NCI-H146 treated with DMSO at 0.1 percent for 48 hours (cell line): ENCODE measurements around the gene OGFOD3.

Source experiments
- DNase-seq: peaks from one replicate; lab custom pipeline; 2025; ENCODE audit not compliant: unreplicated experiment; lab: John Stamatoyannopoulos, UW

Gene OGFOD3

DNA sequence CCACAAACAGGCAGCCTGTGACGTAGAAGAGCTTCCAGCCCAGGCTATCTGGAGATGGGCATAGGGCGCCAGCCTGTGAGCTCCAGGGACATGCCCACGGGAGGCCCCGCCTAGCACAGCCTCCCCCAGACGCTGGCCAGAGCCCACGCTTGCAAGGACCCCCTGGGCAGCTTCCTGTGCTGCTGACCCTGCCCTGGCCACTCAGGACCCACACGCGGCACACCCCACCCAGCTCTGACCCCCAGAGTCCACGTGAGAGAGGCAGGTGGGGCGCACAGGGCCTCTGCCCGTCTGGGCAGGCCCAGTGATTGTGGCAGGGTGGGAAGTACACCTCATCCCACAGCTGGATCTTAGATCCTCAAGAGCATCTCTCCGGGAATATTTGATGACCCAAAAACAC lies 28.3 kb upstream of the OGFOD3 start:
- no peak for DNase-seq

DNA sequence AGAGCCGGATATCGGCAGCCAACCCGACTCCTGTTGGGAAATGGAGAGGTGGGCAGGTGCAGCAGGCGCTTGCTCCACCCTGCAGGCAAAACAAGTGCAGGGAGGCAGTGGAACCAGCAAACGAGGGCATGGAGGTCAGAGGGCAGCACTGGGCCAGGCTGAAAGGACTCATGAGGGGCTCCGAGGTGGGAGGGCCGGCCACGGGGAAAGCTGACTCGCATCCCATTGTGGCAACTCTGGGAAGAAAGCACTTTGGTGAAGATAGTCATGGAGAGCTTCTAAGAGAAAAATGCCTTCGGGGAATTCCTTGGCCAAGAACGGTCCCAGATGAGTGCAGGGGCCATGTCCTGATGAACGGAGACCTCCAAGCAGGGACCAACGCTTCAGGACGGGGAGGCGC lies 27.7 kb upstream of the OGFOD3 start:
- no peak for DNase-seq

DNA sequence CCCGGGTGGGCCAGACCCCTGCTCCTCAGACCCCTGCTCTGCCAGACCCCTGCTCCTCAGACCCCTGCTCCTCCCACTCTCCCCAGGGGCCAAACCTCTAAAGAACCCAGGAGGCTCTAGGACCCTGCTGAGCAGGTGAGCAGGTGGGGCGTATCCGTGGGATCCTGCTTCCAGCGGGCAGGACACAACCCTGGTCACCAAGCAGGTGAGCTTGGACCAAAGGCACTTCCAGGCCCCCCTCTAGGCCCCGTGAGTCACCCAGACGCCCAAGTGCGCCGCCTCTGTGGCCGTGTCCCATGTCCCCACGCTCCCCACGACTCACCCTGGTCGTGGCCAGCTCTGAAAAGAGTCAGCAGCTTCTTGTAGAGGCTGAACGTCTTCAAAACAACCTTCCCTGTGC lies 27.2 kb upstream of the OGFOD3 start:
- DNase-seq, result no peak

DNA sequence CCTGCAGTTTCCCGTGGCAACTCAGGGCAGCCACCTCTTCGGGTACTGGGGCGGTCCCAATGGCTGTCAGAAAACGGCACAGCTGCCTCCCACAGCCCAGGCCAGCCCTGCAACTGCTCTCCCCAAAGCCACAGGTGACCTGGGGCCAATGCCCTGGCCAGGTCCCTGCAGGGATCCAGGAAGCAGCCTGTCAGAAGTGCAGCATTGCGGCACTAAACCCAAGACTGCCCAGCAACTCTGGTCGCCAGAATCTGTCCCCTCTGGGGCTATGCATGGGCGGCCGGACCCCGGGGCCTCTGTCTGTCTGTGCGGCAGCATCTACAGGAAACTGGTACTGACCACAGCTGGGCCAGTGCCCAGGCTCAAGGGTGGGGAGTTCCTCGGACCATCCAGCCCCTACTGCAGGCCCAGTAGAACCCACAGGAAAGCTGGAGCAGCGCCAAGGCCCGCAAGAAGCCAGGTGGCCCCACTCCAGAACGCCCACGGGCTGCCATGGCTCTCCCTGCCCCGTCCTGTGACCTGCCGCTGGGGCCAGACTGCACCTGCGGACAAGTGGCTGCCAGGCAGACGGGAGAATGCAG lies 26.6 kb upstream of the OGFOD3 start:
- no peak for DNase-seq

DNA sequence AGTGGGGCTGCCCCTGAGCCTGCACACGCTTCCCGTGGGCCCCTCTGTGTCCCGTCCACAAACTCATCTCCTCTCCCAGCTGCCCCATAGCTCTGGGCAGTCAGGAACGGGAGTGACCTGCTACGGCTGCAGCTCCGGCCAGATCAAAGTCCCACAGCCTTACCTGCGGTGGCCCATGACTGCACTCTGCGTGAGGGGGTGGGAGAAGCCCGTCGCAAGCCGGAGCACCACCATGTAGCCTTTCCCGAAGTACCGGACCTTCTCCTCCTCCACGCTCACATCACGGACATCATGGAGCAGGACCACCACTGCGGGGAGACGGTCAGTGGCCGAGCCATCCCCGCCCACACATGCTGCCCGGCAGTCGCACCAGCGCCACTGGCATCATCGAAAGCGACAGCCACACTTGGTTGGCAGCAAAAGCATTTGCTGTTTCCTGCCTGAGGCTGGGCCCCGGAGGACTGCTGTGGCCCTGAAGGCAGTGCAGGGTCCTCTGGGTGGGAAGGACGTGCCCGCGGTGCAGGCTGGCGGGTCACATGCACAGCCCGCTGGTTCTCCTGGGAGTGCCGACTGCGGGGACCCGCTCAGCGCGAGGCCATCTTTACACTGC lies 26.0 kb upstream of the OGFOD3 start:
- no peak for DNase-seq

DNA sequence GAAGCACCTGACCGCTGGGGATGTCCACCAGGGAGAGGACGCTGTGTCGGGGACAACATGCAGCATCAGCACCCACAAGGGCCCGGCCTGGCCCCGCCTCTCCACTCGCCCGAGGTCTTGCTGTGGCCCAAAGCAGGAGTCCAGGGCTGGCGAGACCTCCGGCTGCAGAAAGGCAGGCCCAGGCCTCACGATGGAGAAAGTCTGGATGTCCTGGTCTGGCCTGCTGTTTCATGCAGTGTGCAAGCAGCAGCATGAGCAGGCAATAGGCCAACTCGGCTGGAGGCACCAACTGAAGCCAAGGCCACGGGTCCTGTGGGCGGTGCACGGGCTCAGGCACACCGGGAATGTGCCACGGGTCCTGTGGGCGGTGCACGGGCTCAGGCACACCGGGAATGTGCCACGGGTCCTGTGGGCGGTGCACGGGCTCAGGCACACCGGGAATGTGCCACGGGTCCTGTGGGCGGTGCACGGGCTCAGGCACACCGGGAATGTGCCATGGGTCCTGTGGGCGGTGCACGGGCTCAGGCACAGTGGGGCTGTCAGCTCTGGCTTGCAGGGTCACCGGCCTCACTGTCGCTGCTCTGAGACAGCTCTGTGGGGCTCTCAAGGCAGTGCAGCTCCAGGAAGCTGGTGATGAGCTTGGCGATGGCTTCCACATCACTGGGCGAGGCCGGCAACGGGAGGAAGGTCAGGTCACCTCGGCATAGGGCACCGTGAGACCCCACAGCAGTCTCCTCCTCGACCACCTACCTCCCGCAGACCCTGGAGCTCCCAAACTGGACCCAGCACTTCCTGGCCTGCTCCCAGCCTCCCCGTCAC lies 25.3 kb upstream of the OGFOD3 start:
- DNase-seq, result no peak

DNA sequence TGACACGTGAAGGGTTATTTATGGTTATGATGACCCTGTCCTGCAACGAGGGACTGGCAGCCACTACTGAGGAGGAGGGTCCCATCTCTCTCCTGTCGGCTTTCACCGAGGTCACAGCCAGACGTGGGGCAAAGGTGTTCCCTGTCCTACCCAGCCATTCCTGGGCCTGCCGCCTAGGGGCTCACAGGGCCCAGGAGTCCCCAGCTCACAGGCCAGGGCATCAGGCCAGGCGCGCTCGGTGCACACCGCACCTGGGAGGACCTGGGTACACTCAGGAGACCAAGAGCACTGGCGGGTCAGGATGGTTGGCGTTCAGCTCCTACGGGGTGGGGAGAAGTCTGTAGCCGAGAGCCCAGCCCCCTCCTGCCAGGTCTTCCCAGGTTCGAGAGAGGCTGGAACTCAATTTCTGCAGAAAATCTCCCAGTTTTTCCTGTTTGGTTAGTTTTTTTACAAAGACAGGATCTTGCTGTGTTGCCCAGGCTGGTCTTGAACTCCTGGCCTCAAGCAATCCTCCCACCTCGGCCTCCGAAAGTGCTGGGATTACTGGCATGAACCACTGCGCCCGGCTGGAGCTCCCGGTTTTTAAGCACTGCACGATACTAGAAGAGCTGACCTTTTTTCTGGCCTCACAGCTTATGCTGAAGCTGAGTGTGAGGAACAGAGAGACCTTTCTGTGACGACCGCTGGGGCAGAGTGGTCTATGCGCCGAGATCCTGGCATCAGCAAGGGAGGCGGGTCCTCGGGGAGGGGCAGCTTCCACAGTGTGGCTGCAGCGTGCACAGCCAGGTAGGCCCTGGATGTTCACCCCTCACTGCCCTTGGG lies 24.5 kb upstream of the OGFOD3 start:
- no peak for DNase-seq

DNA sequence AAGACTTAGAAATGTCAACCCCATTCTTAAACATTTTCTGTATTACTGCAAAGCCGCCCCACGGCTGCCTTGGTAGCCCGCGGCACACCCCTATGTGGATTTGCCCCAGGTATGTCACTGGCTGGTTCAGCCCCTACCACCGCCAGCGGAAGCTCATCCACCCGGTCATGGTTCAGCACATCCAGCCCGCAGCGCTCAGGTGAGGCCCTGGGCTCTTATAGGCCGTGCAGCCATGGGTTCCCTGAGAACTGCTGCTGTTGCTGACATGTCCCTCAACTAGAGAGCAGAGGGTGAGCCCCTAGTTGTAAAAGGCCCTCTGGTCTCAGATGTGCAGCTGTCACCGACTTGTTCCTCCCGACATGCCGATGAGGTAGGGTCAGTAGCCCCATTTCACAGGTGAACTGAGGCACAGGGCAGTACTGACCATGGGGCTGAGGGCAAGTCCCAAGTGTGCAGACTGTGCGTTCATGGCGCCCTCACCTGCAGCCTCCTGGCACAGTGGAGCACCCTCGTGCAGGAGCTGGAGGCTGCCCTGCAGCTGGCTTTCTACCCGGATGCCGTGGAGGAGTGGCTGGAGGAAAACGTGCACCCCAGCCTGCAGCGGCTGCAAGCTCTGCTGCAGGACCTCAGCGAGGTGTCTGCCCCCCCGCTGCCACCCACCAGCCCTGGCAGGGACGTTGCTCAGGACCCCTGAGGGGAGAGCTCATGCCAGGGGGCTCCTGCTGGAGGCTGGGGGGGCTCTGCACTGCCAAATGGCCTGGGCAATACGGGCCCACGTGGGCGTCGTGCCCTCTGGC lies 23.5 kb upstream of the OGFOD3 start:
- no peak for DNase-seq

DNA sequence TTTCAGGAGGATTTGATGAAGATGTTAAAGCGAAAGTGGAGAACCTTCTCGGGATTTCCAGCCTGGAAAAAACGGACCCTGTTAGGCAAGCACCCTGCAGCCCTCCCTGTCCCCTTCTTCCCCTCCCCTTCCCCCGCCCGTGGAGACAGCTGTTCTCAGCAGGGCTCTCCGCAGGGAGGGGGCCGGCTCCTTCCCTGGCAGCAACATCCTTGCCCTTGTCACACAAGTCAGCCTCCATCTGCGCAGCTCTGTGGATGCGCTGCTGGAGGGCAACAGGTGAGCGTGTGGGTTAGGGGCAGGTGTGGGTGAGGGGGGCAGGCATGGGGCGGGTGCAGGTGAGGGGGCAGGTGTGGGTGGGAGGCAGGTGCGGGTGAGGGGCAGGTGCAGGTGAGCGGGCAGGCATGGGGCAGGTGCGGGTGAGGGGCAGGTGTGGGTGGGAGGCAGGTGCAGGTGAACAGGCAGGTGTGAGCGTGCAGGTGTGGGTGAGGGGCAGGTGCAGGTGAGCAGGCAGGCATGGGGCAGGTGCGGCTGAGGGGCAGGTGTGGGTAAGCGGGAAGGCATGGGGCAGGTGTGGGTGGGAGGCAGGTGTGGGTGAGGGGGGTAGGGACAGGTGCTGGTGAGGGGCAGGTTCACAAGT lies 22.7 kb upstream of the OGFOD3 start:
- no peak for DNase-seq

DNA sequence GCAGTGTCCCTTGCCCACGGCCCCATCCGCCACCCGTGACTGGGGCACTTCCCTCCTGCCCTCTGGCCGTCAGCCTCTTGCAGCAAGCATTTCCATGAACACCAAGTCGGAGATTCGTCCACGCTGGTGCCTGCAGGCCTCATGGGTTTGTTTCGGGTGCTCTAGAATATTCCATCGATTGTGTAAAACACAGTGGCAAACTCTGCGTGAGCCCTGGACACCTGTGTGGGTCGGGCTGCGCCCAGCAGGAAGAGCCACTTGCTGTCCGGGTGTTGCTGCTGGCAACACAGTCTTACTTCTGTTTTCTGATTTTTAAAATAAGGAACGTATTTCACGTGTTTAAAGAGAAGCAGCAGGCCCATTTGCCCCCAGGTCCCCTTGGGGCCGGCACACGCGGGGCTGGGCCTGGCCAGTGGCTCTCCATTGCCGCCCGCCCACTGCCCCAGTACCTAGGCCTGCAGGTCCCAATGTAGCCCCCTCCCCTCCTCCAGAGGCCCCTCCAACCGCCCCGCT lies 22.1 kb upstream of the OGFOD3 start:
- DNase-seq, result no peak

DNA sequence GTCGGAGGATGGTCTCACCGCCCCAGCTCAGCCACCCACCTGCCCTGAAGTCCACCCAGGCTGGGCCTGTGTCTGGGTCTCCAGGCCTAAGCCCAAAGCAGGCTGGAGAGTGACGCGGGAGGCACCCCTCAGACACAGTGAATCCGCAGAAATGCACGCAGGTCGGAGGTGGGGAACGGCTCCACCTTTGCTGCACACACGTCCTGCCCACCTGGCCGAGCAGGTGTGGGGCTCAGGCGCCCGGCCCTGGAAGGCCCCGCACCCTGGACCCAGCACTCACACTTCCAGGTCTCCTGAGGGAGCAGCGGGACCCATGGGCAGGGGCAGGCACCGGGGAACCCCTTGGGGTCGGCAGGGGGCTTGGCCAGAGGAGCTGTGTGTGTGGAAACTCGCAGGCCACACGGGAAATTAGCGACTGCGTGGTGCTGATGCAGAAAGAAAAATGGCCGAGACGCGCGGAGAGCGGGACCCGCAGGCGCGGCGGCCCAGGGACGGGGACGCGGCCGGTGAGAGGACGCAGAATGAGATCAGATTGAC lies 21.5 kb upstream of the OGFOD3 start:
- DNase-seq, result no peak

DNA sequence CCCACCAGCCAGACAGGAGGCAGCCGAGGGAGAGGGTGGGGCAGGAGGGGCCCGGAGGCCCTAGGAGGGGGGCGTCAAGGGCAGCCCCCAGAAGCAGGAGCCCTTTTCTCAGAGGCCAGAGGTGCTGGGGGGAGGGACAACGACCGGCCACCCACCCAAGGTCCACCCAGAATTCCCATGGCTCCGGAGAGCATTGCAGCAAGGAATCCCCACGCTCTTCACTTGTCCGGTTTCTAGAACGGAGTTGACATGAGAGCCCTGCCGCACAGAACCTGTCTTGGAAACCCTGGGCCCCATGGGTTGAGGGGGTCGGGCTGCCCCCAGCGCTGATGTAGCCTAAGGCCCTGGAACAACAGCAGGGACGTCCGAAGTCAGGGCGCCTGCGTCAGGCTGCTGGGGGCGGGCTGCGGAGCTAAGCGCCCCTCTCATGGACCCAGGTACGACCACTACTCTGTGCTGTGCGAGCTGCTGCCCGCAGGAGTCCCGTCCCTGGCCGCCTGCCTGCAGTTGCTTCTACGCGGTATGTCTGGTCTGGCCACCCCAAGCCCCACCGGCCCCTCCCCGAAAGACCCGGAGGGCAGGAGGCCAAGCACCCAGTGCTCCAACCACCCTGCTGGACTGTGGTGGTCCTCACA lies 20.9 kb upstream of the OGFOD3 start:
- DNase-seq, result no peak

DNA sequence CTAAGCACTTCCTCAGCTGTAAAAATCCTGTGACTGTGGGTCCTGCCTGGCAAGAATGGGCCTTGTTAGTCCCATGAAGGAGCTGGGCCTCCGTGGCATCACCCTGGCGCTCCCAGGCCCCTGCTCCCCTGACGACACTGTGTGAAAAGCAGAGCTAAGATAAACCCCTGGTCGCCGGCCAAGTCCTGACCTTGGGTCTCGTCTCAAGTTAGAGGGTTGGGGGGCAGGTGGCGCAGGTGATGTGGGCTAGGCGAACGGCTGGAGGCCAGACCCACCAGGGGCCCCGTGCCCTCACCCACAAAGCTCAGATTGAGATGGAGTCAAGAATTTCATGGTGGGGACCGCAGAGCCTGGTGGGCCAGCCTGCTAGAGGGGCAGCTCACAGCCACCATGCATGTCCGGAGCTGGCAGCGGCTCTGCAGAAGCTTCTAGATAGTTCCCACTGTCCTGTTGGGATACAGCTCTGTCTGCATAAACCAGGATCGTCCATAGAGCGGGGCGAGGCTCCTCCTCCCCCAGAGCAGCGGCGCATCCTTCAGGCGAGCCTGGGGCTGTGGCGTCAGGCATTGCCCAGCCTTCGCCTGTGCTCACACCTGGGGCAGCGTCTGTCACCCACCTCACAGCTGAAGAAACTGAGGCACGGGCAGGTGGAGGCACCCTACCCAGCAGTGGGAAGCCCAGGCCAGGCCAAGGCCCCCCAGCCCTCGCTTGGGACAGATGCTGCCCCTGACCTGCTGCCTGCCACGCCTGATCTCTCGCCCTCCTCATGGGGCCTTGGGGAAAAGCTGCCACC lies 20.2 kb upstream of the OGFOD3 start:
- DNase-seq, result no peak

DNA sequence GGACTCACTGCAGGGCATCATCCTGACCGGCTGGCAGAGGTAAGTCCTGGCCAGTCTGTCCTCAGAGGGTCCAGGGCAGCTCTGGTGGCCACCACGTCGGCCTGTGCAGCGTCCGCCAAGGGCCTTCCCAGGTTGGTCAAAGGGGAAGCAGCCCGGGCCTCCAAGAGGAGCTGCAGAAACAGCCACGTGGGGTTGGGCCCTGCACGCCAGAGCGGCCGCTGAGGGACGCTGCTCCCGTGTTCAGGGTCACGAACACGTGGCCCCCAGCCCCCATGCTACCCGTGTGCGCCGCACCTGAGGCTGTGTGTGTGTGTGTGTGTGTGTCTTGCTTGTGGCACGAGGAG lies 18.9 kb upstream of the OGFOD3 start:
- DNase-seq, result no peak

DNA sequence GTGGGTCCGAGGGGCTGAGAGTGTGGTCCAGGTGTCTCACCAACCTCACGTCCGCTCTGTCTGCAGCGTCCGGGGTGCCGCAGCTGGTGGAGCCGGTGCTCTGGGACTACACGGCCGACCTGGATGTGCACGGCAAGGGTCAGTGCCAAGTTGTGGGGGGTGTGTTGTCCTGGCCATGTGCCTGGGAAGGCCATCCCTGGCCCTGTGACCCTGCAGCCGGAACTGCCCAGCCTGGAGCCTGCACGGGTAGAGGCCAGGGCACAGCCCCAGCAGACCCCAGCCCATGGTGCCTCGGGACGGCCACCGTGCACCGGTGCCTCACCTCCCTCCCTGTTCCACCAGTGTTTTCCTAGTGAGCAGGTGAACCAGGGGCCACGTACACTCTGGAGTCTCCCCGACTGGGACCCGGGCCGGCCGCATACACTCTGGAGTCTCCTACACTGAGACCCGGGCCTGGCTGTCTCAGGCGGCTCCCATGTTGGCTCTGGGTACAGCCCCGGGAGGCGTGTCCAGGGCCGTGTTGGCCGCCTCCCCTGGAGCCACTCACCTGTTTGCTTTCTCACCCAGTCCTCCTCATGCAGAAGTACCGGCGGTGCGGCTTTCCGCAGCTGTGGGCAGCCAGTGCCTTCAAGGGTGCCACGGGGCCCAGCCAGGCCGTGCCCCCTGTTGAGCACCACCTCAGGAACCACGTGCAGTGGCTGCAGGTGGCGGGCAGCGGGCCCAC lies 18.4 kb upstream of the OGFOD3 start:
- DNase-seq, result no peak

DNA sequence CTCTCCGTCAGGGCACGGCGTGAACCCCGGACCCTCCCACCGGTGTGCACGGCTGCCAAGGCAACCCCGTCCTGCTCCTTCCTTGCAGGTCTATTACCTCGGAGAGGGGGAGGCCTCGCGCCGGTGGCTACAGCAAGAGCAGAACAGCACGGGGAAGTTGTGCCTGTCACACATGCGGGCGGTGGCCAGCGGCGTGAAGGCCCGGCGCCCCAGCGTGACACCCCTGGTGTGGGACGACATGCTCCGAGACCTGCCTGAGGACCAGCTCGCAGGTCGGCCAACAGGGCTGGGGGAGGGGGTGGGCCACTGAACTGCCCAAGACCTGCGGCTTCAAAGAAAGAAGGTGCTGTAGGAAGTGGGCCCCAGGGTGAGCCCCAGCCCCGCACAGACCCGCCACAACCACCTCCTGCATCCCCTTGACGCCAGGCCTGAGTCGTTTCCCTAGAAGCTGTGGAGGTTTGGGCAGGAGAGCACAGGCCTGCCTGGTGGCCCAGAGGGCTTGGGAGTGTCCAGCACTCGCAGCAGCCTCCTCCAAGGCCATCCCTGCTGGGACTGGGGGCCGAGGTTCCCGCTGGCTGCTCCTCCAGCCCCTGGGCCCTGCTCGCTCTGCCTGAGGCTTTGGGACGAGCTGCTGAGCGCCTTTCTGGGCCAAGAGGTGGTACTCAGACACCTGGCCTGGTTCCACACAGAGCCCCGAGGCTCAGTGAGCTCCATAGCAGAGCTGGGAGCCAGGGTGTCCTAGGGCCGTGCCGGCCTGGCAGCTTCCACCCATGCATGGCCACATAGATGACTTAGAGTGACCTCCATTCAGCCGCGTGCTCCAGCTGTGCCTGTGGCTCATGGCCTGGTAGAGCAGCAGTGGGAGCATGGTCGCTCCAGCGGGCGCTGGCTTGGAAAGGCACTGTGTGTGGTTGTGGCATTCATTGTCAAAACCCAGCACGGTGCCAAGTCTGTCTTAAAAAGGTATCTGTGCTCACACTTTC lies 17.5 kb upstream of the OGFOD3 start:
- no peak for DNase-seq

DNA sequence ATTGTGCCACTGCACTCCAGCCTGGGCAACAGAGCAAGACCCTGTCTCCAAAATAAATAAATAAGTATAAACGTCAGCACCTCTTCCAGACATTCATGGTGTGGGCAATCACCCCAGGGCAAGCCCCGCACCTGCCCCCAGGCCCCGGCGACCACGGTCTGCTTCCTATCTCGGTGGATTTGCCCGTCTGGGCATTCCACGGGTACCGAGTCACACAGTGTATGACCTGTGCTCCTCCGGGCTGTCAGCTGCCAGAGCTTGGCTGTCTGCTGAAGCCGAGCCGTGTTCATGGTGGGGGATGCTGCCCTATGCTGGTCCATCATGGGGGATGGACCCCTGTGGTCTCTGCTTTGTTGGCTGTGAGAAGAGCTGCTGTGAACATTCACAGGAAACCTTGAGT lies 16.7 kb upstream of the OGFOD3 start:
- no peak for DNase-seq
